GM18907 (cell line): Measurements from ENCODE around the gene TMEM109.

Experiments
- ATAC-seq: cut with Tn5 transposase; IDR thresholded peaks from one replicate; pipeline ENCODE4 v1.9.1; 2021; ENCODE audit warnings: mild to moderate bottlenecking, moderate library complexity; ENCODE audit not compliant: unreplicated experiment

TMEM109 gene

GRCh38 chr11:60878245-60879101, 35.5 kb upstream of the TMEM109 start:
- no peak for ATAC-seq

GRCh38 chr11:60879104-60879503, 34.9 kb upstream of the TMEM109 start:
- no peak for ATAC-seq

GRCh38 chr11:60879971-60880588, 33.9 kb upstream of the TMEM109 start:
- no peak for ATAC-seq

DNA sequence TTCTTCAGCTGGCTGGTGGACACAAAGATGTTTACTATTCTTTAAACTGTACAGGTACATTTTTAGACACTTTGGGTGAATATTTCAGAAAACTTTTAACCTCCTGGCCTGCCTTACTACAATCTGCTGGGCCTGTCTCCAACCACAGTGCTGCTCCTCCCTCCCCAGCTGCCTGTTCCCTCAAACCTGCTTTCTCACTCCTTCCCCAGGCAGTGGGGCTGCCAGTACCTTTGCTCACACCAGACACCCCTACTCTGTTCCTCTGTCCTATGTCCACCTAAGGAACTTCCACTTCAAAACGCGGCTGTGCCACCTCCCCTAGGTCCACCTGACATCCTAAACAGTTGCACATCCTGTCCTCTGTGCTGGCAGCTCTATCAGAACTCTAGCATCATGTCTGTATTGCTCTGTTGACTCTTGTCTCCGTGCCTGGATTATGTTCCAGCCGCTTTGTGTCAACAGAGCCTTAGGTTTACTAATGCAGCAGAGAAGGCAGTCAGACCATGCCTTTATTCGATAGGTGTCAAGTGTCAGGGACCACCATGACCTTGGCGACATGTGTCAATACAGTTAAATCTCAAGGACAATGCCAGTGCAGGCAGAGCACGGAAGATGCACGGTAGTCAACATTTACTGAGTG, 33.2 kb upstream of the TMEM109 start:
- no peak for ATAC-seq

- ATAC-seq: peak; percentile 62
These were observed 26.4 kb upstream of the TMEM109 start for GRCh38 chr11:60887556-60887955.

- no peak for ATAC-seq
These were observed 24.1 kb upstream of the TMEM109 start for GRCh38 chr11:60889869-60890311.

DNA sequence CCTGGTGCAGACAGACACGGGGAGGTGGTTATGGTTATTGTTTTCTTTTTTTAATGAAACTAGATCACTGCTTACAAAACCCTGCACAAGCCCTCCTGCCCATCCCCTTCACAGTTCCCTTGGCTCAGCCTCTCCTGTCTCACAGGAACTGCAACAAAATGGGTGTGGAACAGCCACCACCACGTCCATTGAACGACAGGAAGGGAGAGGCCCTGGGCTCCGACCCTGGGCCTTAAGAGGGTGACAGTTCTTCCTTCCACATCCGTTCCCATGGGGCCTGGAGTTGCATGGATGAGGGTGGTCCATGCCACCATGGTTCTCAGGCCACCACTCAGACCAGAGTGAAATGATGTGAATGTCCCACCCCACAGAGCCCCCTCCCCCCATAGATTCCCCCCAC, 23.3 kb upstream of the TMEM109 start:
- ATAC-seq: no peak

GRCh38 chr11:60891103-60891741, 22.7 kb upstream of the TMEM109 start:
- ATAC-seq: no peak

DNA sequence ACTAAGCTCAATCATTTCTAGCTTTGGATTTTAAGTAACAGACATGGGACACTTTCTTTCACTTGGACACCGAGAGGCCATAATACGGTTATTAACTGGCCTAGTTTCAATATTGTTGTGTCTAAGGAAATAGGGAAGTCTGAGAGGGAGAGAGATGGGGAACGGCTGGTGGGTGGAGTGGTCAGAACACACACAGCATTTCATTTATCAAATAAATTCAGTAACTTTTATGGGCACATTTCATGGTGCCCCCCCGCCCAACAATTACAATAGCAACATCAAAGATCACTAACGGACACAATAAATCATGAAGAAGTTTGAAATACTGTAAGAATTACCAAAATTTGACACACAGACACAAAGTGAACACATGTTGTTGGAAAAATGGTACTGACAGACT, 18.3 kb upstream of the TMEM109 start:
- ATAC-seq: no peak

- ATAC-seq: no peak
These were observed 16.5 kb upstream of the TMEM109 start for GRCh38 chr11:60897496-60897895.

DNA sequence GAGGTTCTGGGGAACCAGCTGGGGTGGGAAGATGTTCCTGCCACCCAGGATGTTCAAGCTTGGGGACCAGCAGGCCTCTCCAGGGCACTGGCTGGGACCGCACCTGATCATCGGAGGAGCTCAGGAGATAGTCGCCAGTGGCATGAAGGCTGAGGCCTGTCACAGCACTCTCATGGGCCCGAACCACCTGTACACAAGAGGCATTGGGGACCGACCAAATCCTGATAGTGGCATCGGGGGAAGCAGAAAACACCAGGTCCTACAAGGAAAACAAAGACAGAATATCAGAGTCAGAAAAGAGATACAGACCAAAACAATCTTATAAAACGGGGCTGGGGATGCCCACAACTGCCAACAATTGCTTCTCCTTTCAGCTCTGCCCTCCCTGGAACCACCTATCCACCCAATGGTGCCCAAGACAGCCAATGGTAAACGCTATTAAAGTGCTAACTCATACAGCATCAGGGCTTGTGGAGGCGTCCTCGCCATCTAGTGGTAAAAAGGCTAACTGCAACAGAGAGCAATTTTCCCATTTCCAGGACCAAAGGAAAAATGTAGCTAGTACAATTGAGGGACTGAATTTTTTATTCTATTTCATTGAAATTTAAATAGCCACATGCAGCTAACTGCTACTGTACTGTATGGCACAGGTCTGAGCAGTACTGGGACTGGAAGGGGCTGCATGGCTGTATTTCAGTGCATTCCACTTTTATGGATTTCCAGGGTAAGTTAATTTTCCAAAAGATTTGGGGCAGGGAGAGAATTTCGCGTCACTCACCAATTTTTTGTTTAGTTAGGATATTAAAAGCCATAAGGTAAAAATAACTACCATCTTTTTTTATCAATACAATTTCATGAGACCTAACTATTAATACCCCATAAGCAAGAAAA, 14.7 kb upstream of the TMEM109 start:
- ATAC-seq: no peak

GRCh38 chr11:60899977-60900376, 14.0 kb upstream of the TMEM109 start:
- ATAC-seq: no peak

- no peak for ATAC-seq
These were observed 13.1 kb upstream of the TMEM109 start for GRCh38 chr11:60900673-60901404.

DNA sequence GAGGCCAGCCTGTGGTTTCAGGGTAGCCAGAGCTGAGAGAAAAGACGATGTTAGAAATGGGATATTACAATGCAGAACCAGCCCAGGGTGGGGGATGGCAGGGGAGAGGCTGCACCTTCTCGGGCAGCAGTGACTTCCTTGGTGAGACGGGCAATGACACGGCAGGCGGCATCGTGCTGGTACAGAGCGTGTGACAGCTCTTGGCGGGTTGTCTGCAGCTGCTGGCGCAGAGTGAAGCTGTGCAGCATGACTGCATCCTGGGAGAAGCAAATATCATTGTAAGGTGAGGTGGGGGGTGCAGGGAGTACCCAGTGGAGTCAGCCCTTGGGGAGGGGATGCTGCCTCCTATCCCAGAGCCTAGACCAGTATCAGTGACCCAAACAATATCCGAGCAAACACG, 11.3 kb upstream of the TMEM109 start:
- ATAC-seq: no peak

- no peak for ATAC-seq
These were observed 8.9 kb upstream of the TMEM109 start for GRCh38 chr11:60905047-60905446.

DNA sequence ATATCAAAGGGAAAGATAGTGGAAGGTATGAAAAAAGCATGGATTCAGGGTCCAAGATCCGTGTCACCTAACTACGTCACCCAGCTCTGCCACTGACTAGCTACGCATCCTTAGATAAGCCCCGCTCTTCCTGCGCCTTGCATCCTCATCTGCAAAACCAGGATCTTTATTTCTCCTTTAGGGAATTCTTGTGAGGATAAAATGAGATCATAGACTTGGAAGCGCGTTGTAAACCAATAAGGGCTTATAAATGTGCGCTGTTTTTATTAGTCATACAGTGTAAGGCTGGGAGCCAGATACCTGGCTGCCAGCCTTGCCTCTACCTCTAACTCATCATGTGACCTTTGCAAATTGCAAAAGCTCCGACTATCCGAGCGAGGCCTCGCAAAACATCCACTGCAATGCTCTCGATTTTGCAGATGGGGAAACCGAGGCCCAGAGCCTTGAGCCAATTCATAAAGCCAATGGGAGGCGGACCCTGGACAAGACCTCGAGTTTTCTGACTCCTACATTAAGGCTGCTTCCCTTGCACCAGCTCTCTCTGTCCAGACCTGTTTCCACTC, 8.3 kb upstream of the TMEM109 start:
- no peak for ATAC-seq

DNA sequence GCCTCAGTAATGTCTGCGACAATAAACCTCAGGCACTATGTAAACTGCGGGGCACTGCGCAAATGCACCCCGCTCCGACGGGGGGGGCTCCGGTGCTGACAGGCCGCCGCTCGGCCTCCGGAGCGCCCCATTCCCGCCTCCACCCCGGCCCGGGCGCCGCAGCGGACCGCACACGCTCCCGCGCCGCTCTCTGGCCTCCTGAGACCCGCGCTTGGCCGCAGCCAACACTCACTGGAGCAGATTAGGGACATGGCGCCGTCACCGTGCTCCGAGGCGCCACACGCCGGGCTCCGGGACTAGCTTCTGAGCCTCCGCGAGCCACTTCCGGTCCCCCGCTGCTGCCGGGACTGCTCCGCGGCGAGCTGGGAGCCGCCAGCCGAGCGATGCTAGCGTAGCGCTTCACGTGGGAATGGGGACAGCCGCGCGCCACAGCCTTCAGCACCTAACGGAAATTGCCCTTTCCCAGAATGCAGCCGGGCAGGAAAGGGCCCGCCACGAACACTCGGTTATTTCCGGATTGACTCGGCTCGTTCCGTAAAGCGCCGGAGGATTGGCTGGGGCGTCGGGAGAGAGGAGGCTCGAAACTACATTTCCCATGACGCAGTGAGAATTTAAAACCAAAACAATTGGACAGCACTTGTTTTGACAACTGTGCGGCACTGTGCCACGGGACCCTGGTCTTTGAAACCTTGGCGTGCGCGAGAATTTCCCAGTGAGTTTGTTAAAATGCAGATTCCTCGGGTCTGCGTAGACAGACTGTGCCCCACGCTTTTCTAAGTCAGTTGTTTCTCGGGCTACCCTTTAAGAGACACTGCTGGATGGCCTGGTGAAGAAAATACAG, 7.6 kb upstream of the TMEM109 start, which contains the start of gene PRPF19:
Gene PRPF19, minus strand, starts transcription at position 454 of the 841 bp plus-strand sequence. Its CDS starts 203 bp downstream, at position 251.
- peak; percentile 79 for ATAC-seq

DNA sequence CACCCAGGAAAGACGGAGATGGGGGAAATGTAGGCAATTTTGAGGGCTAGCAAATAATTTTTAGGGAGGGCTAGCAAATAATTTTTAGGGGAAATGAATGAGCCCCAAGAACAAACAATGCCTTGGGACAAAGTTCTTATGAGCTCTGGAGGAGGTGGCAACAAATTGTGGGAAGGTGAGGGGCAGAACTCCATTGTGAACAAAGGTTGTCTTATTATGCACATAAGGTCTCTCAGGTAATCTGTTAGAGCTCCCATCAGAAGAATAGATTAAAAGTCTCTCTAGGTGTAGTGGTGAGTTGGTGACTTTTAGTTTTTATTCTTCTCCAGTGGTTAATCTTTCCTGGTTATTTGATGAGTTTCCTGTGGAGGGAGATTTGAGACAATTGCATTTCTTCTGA, 5.2 kb upstream of the TMEM109 start:
- no peak for ATAC-seq
